GM23338 (cell line): ENCODE measurements around the gene COIL.

Source experiments
- CTCF ChIP-seq, 2 experiments: fragments of 200-600 bp in 1 of 2; sonication (generic) in 1 of 2; conservative IDR thresholded peaks; 2 replicates each; pipeline versions ENCODE4 v1.5.1 to v1.6.1; 2016 to 2017; ENCODE audit warnings: antibody characterized with exemption in 2 of 2, low read depth in 2 of 2, mild to moderate bottlenecking in 2 of 2, moderate library complexity in 1 of 2
- EZH2phosphoT487 ChIP-seq: fragments of 200-600 bp; sonication (generic); IDR thresholded peaks from one replicate; pipeline ENCODE4 v1.8.1; 2018; ENCODE audit warnings: antibody characterized with exemption; ENCODE audit not compliant: unreplicated experiment
- POLR2AphosphoS5 ChIP-seq: IDR thresholded peaks from 2 replicates; pipeline ENCODE4 v1.6.1; 2016; ENCODE audit warnings: antibody characterized with exemption, low read depth
- ZNF114 ChIP-seq: fragments of 250-450 bp; sonication (Bioruptor Pico); IDR thresholded peaks from 2 replicates; pipeline ENCODE4 v1.5.0; 2020; ENCODE audit warnings: mild to moderate bottlenecking, moderate library complexity

GRCh38 chr17:56936697-56937322 lies 24.0 kb downstream of the COIL start:
- no peak for TF ChIP-seq EZH2phosphoT487
- TF ChIP-seq CTCF (conservative IDR thresholded peaks at IDR 0.05; ENCODE audit: low read depth in 2 of 2): no peak
- TF ChIP-seq ZNF114 (CRISPR knock-in tag): no peak
- no peak for TF ChIP-seq POLR2AphosphoS5
